Measurements from ENCODE around the gene CDKN1C.

CDKN1C gene

DNA sequence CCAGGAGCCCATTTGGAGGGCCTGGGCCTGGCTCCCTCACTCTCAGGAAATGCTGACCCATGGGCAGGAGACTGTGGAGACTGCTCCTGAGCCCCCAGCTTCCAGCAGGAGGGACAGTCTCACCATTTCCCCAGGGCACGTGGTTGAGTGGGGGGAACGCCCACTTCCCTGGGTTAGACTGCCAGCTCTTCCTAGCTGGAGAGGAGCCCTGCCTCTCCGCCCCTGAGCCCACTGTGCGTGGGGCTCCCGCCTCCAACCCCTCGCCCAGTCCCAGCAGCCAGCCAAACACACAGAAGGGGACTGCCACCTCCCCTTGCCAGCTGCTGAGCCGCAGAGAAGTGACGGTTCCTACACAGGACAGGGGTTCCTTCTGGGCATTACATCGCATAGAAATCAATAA is 37.1 kb downstream of the CDKN1C start:
- DNase-seq (ENCODE audit: low read depth in 2 of 3, low spot score in 2 of 3): no peak

DNA sequence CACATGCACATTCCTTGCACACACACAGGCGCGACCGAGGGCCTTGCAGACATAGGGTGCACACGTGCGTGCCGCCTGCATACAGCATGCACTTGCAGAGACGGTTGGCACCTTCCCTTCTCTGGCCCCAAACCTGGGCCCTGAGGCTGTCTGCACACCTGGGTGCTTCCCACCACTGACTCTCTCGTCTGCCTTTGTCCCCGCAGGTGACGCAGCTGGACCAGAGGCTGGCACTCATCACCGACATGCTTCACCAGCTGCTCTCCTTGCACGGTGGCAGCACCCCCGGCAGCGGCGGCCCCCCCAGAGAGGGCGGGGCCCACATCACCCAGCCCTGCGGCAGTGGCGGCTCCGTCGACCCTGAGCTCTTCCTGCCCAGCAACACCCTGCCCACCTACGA is 38.0 kb downstream of the CDKN1C start:
- DNase-seq (ENCODE audit: low read depth in 2 of 3, low spot score in 2 of 3): no peak

DNA sequence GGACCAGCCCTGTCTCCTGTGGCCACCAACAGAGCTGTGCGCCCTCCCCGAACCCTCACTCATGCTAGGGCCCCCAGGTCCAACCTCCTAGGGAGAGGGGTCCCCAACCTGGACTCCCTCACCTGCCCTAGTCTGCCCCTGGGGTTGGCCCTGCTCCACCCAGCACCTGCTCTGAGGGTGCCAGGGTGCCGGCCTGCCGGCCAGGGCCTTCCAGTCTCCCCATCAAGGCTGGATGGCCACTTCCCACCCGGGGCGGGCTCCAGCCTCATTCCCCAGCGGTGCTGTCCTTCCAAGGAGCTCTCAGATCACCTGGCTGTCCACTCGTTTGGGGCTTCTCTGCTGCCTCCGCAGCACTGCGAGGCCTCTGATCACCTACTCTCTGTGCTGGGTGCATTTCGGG is 39.1 kb downstream of the CDKN1C start:
- no peak for DNase-seq (ENCODE audit: low read depth in 2 of 3, low spot score in 2 of 3)

DNA sequence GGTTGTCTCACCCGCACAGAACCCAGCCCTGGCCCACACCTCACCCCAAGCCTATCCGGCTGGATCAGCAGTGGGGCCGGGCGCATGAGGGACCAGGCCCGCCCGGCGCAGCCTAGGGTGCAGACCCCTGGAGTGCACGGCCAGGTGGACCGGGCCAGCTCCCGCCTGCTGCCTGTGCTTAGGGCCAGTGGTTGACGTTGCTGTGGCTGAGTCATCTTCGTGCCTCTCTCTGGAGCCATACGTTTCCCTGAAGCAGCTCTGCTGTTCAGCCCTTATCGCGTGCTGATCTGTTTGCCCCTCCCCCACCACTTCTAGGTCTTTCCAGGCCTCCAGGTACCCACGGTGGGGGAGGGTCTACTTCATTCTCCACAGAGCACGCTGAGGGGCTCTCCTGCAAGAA is 39.5 kb downstream of the CDKN1C start:
- DNase-seq (ENCODE audit: low read depth in 2 of 3, low spot score in 2 of 3): no peak

DNA sequence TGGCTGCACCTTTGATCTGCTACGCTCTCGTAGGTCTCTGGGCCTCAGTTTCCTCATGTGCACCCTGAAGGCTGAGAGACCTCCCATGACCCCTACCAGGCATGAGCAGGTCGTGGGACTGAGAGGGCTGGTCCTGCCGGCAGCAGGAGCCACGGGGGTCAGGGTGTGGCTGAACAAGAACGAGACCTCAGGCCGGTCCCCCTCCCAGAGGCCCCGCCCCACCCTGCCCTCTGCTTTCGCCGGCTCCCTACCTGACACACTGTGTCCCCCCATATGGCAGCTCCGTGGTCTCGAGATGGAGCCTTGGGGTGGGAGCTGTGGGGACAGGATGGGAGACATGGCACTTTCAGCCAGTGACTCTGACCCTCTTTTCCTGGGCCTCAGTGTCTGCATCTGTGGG is 40.6 kb downstream of the CDKN1C start:
- DNase-seq (ENCODE audit: low read depth in 2 of 3, low spot score in 2 of 3): no peak

DNA sequence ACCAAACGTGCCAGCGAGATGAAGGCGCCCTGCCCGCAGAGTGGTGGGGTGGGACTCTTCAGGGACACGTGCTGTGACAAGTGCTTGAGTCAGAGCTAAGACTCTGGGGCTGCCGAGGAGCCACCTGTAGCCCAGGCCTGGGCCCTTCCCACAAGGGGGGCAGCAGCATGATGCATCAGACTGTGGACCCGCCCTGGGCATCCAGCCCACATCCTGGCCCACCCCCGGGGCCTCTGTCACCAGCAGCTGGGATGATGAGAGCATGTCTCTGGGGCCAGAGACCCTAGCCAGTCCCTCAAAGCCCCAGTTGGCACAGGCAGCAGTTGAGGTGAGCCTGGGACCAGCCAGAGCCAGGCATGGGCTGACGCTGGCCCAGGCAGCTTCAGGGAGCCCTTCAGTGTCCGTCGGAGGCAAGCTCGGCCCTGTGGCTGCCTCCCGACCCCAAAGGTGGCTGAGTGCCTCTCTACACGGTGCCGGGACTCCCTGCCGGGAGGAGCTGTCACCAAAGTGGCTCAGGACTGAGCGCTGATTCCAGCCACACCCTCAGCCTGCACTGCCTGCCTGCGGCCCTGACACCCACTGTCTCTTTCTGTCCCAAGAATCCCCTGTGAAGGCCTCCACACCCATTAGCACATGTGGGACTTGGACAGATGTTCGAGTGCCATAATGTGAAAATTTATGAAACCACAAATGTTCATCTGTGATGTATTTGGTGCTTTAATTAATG is 41.3 kb downstream of the CDKN1C start:
- no peak for DNase-seq (ENCODE audit: low read depth in 2 of 3, low spot score in 2 of 3)

DNA sequence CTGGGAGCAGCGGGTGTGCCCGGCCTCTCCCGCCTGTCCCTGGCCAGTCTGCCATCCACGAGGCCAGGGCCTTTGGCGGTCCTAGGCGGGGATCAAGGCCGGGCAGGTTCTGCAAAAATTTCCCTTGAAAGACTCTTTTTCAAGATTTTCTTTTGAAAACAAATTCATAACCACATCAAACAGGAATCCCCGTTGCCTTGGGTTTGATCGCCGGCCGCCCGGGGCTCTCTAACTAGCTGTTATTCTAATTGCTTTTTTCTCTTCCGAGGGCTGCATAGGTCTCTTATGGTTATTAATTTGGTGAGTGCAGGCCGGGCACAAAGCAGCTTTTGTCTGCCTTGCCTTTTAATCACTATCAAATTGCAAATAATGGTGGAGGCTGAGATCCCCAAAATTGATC is 42.0 kb downstream of the CDKN1C start:
- no peak for DNase-seq (ENCODE audit: low read depth in 2 of 3, low spot score in 2 of 3)

DNA sequence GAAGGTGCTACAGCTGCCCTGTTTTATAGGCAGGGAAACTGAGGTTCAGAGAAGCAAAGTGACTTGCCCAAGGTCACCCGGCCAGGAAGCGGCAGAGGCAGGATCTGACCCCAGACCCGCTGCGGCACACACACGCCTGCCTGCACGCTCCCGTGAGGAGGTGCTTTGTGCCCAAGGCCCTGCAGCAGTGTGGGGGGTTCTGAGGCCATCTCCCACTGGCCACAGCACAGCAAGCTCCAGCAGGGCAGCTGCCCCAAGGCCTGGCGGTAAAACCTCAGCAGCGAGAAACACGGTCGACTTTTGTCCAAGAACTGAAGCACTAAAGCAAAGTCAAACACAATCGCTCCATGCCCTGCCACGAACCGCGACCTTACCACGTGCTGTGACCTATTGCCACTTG is 42.7 kb downstream of the CDKN1C start:
- DNase-seq (ENCODE audit: low read depth in 2 of 3, low spot score in 2 of 3): no peak

DNA sequence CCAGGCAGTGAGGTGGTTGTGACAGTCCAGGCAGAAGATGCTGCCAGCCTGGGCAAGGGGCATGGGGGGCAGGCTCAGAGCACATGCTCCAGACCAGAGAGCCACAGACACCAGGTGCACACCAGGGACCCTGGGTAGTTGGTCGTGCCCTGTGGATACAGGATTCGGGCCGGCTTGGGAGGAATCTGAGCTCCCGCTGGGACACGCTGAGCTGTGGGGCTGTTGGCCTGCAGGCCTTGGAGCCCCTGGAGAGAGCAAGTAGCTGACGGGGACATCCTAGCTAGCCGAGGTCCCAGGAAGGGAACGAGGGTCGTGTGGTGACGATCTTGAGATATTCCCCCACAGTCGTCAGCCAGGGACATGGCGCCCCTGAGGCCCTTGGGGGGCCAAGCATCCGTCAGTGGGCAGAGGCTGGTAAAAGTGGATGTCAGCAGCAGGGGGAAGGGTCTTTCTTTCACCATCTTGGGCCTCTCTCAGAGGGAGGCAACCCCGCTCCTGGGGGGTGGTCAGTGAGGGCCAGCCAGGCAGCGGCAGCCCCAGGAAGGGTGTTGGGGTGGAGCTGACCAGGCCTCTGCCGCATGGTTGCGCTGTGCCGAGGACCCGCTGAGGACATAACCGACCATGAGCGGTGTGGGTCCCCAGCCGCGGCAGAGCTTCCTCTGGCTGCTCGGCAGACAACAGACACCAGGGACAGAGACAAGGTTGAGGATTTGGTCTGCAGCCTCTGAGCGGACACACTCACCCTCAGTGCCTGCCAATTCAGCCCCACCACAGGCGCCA is 44.0 kb downstream of the CDKN1C start:
- no peak for DNase-seq (ENCODE audit: low read depth in 2 of 3, low spot score in 2 of 3)

DNA sequence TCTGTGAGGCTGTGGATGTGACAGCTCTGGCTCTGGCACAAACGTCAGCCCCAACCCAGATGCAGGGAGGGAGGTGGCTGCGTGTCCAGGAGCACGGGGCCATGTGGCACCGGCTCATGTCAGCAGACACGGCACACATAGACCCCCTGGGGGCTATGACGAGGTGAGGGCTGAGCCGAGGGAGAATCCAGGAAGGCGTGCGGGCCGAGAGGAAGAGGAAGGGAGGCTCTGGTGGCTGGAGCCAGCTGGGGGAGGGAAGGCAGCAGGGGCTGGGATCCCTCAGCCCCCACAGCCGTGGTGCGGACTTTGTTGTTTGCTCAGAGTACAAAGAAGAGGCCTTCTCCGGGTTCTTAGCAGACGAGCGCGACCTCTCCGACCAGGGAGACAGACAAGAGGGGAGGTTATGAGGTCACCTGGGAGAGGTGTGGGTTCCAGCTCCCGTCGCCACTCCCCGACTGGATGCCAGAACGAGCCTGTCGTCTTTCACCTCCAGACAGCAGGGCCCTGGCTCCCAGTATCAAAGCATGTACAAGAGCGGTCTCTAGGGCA is 46.1 kb downstream of the CDKN1C start:
- no peak for DNase-seq (ENCODE audit: low read depth in 2 of 3, low spot score in 2 of 3)

DNA sequence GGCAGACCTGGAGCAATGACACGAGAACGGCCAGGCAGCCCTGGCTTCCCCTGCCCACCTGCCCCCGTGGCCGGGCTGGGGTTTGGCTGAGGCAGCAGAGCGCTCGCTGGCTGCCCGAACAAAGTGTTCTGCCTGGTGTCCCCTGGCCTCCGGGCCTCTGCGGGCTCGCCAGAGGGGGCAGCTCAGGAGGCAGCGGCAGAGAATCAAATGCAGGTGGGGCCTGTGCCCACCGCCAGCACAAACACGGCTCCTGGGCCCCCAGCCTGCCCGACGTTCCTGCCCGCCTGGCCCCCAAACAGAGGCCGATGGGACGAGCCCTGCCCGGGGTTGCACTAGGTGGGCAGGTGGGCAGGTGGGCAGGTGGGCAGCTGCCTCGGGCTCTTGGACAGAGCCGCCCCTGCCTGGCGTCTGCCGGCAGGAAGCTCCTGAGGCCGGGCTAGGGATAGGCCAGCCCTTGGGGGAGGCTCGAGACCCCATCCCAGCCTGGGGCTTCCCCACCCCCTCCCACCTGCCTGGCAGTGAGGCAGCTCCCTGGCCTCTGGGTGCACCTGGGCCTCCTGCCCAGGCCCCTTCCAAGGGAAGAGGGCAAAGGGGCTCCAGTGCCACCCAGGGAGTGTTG is 46.8 kb downstream of the CDKN1C start:
- no peak for DNase-seq (ENCODE audit: low read depth in 2 of 3, low spot score in 2 of 3)

DNA sequence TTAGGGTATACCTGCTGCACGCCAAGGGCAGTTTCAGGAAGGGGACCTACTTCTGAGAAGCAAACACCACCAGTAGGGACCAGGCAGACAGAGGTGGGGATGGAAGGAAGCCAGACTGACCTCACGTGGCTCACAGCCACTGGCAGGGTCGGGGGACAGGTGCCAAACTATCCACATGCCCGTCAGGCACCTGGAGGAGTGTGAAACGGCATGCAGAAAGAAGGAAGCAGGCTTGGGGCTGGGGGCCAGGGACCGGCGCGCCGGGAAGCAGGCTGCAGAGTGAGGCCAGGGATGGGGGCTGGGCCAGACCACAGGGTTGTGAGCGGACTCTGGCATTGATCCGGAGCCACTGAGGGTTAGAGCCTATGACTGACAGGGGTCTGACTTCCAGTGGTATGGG is 47.5 kb downstream of the CDKN1C start:
- no peak for DNase-seq (ENCODE audit: low read depth in 2 of 3, low spot score in 2 of 3)

DNA sequence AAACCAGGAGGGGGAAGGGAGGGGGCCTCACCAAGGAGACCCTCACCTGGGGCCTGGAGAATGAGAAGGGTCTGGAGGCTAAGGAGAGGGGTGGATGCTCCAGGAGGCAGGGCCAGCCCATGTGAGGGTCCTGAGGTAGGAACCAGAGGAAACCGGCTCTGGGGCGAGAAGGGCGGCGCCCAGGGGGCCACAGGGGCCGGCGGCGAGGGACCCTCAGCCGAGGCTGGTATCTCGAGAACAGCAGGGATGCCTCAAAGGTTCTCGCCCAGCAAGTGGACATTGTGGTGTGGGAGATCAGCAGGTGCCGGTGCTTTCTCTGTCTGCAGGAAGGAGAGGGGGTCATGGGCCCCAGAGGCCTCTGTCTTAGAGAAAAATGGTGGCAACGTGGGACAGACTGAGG is 47.9 kb downstream of the CDKN1C start:
- DNase-seq (ENCODE audit: low read depth in 2 of 3, low spot score in 2 of 3): no peak

DNA sequence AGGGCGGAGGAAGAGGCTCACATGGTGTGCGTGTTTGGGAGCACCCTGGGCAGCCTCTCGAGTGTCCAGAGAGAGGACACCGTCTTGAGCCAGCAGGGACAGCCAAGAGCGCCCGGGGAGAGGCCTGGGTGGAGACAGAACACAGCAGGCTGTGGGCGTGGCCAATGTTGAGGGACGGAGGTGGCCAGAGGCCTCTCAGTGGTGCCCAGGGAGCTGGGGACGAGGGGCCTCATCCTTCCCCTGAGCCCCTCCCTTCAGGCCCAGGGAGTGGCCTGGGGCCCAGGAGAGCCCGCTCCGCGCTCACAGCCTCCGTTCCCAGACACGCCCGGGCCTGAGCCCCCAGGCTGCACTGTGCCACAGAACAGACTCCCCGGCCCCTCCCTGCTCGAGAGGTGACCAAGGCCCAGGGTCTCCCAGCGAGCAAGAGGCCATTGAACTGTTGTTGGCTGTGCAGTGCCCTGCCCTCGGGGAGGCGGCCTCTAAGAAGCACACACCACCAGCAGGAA is 48.4 kb downstream of the CDKN1C start:
- DNase-seq (ENCODE audit: low read depth in 2 of 3, low spot score in 2 of 3): no peak

DNA sequence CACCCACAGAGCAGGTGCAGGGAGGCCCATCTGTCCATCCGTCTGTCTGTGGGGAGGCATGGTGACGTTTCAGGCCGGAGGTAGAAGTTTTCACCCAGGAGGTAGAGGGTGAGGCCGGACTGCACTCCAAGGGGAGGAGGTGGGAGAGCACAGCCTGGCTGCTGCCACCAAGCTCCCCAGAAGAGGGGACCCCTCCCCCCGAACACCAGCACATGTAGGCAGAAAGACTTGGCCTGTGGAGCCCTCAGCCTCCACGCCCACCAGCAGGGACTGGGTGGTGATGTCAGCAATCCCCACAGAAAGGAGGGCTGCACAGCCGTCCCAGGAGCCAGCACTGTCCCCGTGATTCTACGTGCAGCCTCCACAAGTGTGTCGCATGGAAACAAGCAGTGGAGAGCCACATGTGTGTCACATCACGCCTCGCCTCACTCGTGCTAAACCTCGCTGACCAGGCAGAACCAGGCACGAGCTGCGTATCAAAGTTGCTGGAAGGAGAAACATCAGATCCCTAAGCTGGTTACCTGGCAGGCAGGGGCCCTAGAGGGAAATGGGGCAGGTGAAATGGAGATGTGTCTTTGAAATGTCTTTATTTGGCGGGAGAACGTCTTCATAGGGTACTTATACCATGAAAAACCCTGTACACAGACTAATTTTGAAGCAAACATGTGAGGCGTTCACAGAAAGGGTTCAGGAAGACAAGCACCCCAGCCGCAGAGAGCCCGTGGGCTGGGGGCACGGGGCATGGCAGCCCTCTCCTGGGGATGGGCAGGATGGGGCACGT is 49.1 kb downstream of the CDKN1C start:
- DNase-seq (ENCODE audit: low read depth in 2 of 3, low spot score in 2 of 3): no peak

DNA sequence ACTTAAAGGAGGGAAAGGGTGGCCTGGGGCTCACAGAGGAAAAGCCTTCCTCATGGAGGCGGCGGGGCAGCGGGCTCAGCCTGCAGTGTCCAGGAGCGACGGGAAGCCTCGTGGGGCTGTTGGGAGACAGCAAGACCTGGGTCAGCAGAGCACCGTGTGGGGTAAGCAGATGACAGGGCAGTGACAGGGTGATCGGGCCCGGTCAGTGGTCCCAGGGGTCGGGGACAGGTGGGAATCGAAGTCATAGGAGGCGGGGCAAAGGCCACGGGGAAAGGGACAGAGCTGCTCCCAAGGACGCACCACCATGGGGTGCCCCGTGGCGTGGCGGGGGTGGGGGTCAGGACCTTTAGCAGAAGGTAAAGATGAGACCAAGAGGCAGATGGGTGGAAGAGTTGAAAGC is 49.8 kb downstream of the CDKN1C start:
- DNase-seq (ENCODE audit: low read depth in 2 of 3, low spot score in 2 of 3): no peak

DNA sequence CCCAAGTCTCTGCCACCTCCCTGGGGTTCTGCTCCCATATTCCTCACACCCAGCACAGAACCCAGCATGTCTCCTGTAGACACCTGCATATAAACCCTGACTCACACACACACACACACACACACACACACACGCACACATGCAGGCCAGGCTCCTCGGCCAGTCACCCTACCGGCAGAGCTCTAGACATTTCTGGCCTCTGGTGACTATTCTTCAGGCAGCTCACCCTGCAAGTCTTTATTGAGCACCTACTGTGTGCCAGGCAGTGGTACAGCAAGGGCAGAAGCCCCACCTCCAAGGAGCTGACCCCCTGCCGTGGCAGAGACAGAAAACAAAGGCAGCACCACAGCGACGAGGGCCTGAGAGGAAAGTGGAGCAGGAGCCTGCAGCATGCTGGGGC is 50.3 kb downstream of the CDKN1C start:
- DNase-seq (ENCODE audit: low read depth in 2 of 3, low spot score in 2 of 3): no peak

DNA sequence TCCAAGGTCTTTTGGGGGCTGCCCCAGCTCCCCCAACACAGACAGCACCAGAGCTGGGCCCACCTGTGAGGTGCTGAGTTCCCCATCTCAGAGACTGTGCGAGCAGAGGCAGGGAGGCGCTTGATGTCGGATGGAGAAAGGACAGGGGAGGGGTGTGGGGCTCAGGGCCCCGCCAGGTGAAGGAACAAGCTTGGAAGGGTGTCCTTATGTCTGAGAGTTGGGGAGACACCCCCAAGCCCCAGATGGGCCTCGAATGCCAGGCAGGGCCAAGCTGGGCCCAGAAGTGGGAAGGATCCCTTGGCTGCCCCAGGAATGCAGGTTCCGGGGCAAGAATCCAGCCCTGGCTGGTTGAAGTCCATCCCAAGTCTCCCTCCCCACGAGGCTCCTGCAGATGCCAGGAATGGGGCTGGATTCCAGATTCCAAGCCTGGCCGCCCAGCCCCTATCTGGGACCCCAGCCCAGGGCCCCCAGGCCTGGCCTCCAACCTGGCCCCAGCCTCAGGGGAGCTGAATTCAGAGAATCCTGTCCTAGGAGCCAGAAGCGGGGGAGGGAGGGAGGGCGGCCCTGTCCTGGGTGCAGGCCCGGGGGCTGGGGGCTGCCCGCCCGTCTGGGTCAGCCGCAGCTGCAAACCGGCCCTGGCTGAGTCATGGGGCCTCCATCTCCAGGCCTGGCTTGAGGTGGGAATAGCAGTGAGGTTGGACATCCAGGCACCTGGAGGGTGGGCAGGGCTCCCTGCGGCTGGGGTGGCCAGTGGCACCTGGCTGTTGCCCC is 50.9 kb downstream of the CDKN1C start:
- no peak for DNase-seq (ENCODE audit: low read depth in 2 of 3, low spot score in 2 of 3)

DNA sequence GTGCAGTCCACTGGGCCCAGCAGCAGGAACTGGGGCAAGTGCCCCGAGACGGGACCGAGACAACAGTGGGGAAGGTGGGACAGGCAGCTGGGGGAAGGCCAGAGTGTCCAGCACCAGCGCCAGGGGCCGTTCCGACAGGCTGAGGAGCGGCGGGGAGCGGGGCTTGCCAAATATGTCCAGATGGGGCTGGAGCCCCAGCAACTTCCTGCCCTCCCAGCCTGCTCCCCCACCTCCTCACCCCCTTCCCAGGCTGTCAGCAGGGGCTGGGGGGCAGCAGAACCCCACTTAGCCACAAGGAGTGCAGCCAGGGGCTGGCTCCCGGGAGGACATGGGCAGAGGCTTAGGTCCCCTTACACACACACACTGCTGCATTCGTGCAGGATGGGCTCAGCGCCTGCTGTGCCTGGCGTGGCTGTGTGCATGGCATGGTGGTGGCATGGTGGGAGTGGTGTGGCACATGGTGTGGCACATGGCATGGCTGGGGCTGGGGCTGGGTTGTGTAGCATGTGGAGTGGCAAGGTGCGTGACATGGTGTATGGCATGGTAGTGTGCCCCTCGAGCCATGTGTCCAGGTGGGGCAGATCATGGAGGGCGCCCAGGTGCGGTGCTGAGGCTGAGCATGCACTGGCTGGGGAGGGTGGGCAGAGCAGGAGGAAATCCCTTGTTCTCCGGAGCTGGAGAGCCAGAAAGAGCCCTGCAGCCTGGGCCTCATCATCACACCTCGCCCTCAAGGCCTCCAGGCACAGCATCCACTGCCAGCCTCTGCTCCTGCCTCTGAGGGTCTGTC is 51.7 kb downstream of the CDKN1C start:
- DNase-seq (ENCODE audit: low read depth in 2 of 3, low spot score in 2 of 3): no peak
